GM19395 (cell line): ENCODE data around the gene TMOD4.
"Not testable (repeated sequence)": the region's sequence is repeated elsewhere in the genome, so short reads cannot be mapped to it uniquely, and the experiment has no call there.

Experiments
- ATAC-seq: cut with Tn5 transposase; IDR thresholded peaks from one replicate; pipeline ENCODE4 v1.9.1; 2021; ENCODE audit warnings: mild to moderate bottlenecking, moderate library complexity; ENCODE audit not compliant: unreplicated experiment

The TMOD4 gene

DNA sequence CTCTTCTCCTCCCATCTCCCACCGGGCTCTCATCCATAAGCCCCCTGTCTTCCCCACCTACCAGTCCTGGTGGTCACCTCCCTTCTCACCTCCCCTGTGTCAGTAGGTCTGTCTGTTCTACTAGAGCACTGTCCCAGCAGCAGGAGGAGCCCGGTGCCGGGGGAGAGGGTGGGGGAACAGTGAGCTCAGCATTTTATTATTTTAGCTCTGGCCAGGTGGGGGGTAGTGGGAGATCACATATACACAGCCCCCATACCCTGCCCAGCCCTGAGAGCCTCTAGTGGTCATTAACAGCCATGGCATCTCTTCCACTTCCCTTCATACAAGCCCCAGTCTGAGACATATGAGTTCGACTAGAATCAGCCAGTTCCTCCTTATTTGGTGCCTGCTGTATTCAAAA is at the start of gene TMOD4:
Gene TMOD4 (minus strand): TSS at position 119 of the 400 bp plus-strand sequence. CDS start 1,106 bp downstream, outside the sequence.
- ATAC-seq, result no peak

DNA sequence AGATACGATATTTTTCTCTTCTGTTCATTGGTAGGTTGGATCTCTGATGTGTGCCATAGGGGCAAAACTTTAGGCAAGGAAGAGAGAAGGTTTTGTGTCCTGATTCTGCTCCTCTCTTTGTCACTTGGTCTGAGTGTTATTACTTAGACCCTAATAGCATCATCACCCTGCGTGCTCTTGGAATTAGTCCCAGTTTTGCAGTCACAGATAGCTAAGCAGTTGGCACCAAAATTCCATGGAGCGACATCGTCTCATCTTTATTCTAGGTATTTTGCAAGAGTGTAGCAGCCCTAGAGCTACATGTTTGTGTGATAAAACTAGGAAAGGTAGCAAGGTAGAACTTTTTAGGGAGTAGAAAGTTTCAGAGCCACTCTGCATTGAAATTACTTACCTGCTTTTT is 46.3 kb upstream of the TMOD4 start:
- ATAC-seq, result no peak

DNA sequence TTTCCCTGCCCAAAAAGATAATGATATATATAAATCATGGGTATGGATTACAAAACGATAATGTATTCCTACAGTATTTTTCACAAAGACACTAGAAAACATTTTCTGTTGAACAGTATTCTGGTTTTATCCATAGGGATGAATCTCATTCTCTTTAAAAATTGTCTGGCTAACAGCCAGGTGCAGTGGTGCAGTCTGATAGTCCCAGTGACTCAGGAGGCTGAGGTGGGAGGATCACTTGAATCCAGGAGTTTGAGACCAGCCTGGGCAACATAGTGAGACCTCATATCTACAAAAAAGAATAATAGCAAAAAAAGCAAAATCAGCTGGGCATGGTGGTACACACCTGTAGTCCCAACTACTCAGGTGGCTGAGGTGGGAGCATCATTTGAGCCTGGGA is 45.8 kb upstream of the TMOD4 start:
- ATAC-seq, result no peak

- no peak for ATAC-seq
Measured at GRCh38 chr1:151213560-151213959, 37.8 kb upstream of the TMOD4 start.

DNA sequence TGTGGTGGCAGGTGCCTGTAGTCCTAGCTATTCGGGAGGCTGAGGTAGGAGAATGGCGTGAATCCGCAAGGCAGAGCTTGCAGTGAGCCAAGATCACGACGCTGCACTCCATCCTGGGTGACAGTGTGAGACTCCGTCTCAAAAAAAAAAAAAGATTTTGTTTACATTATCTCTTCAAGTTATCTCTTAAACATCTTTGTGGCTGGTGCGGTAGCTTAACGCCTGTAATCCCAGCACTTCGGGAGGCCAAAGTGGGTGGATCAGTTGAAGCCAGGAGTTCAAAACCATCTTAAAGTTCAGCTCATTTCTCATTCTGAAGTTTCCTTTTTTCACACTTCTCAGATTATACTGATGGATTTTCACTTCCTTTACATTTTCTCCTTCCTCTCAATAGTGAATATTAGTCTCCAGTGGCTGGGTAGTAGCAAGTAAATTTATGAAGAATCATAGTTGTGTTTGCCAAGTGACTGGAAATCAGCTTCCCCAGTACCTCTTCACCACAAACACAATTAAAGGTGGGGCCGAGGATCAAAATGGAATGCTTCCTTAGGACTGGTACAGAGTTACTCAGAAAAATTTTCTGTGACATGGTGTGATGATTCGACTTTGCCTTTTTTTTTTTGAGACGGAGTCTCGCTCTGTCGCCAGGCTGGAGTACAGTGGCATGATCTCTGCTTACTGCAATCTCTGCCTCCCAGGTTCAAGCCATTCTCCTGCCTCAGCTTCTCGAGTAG is 36.4 kb upstream of the TMOD4 start:
- ATAC-seq, result no peak

GRCh38 chr1:151210830-151211229 is 35.0 kb upstream of the TMOD4 start:
- ATAC-seq, result no peak

DNA sequence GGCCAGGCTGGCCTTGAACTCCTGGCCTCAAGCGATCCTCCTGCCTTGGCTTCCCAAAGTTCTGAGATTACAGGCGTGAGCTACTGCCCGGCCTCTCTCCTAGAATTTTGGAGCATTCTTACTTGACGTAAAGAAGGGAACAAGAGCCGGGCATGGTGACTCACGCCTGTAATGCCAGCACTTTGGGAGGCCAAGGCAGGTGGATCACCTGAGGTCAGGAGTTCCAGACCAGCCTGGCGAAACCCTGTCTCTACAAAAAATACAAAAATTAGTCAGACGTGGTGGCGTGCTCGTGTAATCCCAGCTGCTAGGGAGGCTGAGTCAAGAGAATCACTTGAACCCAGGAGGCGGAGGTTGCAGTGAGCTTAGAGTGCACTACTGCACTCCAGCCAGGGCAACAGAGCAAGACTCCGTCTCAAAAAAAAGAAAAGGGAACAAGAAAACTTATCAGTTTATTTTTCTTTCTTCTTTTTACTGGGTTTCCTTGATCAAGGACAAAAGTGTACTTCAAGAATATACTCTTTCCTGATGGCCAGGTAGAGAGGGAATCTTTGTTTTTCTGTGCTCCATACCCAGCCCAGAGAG is 29.7 kb upstream of the TMOD4 start:
- ATAC-seq, result not testable (repeated sequence)

- ATAC-seq, result no peak
Measured at GRCh38 chr1:151199873-151200581, 24.2 kb upstream of the TMOD4 start.

- peak; percentile 83 for ATAC-seq
Measured at GRCh38 chr1:151198254-151199127, 22.7 kb upstream of the TMOD4 start, which contains the start of gene PIP5K1A. TSS of gene PIP5K1A (plus strand) at chr1:151198552. CDS start at chr1:151198997, 445 bp downstream.

- ATAC-seq, result no peak
Measured at GRCh38 chr1:151197863-151198253, 22.1 kb upstream of the TMOD4 start.

- ATAC-seq, result no peak
Measured at GRCh38 chr1:151196292-151196800, 20.6 kb upstream of the TMOD4 start.

GRCh38 chr1:151194894-151195594 is 19.3 kb upstream of the TMOD4 start:
- not testable (repeated sequence) for ATAC-seq

GRCh38 chr1:151193856-151194255 is 18.1 kb upstream of the TMOD4 start:
- no peak for ATAC-seq

GRCh38 chr1:151193304-151193703 is 17.5 kb upstream of the TMOD4 start:
- ATAC-seq, result no peak

DNA sequence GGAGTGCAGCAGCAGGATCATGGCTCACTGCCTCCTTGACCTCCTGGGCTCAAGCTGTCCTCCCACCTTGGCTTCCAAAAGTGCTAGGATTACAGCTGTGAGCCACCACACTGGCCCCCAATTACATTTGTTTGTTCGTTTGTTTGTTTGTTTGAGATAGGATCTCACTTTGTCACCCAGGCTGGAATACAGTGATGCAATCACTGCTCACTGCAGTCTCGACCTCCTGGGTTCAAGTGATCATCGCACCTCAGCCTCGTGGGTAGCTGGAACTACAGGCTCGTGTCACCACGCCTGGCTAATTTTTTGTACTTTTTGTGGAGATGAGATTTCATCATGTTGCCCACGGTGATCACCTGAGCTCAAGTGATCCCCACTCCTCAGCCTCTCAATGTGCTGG is 16.3 kb upstream of the TMOD4 start:
- no peak for ATAC-seq

DNA sequence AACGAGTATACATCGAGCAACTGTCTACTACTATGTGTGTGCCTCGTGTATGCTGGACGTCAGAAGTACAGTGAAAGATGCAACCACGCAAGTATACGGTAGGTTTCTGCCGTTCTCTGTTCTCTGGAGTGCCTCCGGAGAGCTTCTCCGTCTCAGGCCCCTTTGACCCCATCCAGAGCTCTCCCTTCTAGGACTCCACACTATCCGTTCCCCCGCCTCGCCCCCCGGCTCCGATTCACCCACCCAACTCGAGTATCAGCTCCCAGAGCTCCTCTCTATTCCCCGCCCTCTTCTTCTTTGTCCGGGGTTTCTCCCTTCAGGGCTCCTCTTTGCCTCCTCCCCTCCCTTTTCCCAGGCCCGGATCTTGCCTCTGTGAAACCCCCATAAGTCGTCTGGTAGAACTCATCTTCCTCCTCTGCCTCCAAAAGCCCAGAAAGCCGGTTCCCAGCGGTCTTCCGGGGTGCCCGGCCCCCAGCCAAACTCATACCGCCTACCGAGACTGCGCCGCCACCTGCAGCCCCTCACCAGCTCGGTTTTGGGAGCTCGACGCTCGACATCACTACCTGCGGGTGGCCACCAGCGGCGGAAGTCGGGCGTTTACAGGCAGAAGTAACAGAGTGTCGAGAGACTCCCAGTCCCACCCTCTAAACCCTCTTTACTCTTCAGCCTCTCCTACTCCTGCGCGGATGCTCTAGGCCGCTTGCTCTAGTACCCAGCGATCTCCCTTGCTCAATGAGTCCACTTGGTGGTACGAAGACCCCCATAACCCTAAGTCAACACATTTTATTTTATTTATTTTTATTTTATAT is 14.1 kb upstream of the TMOD4 start, which contains the start of gene VPS72:
Gene VPS72 (minus strand): TSS at position 561 of the 809 bp plus-strand sequence. CDS start 76 bp downstream, at position 485.
- peak; percentile 91 for ATAC-seq

GRCh38 chr1:151188667-151189066 is 12.9 kb upstream of the TMOD4 start:
- not testable (repeated sequence) for ATAC-seq

DNA sequence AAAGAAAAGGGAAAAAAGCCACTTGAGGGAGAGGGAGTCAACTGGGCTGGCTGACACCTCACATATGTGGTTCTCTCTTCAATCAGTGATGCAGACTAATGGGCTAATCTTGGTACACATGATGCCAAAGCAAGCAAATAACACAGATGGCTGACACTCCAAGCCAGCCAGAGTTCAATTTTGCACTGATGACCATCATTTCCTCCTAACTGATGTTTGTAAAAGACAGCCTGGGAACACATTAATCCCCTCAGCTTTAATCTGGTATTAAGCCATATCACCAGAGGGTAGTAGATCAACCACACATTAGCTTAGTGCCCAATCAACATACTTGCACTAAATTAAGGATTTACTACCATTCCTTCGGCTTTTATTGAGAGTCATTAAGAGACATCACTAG is 11.4 kb upstream of the TMOD4 start:
- no peak for ATAC-seq

DNA sequence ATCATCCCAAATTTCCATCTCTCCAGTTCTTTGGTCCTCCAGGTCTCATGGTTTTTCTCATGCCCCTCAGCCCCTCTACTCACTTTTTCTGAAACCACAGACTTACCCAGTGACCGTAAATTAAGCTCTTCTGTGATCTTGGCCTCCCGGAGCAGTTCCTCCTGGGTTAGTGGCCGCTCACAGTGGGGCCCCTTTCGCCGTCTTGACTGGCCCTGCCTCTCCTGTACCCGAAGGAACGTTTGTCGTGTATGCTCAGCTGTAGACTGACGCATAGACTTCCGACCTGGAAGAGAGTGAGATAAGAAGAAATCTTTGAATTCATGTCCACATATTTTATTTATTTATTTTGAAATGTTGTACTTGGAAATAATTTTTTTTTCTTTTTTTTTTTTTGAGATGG is 8.4 kb upstream of the TMOD4 start:
- ATAC-seq, result no peak
